Skeletal muscle cell (primary cell): ENCODE results near the gene OR8B8.
"Not testable (repeated sequence)": the region's sequence is repeated elsewhere in the genome, so short reads cannot be mapped to it uniquely, and the experiment has no call there.

Experiments
- DNase-seq: peaks from one replicate; pipeline ENCODE4 v3.0.0-alpha.2; 2010; ENCODE audit warnings: low read depth
- H3K4me3 ChIP-seq: 2 replicates; pipeline ENCODE4 v1.5.1; 2011; ENCODE audit warnings: low read depth, mild to moderate bottlenecking, control low read depth, low read length, moderate library complexity

OR8B8 gene, protein sequence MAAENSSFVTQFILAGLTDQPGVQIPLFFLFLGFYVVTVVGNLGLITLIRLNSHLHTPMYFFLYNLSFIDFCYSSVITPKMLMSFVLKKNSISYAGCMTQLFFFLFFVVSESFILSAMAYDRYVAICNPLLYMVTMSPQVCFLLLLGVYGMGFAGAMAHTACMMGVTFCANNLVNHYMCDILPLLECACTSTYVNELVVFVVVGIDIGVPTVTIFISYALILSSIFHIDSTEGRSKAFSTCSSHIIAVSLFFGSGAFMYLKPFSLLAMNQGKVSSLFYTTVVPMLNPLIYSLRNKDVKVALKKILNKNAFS

DNA sequence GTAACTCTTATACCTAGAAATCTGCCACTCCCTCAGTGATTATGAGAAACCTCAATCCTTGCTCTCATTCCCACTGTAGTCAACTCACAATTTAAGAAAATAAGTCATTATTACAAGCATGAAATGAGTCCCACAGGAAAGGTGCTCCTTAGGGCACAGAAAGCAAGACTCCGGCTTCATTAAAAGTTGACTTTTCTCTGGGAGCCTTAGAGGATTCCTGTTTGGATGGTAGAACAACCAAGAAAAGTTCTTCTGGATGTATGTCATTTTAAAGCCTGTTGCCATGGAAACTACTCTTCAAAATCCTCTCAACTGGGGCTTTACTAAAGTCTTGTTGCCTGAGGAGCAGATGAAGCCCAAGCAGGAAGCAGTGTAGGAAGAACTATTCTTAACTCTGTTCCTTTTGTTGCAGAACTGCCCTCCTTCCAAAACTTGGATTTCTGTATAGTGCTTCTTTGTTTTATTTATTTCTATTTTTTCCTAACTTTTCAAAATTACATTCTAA lies at the start of gene OR8B8:
TSS of gene OR8B8 (minus strand) at position 51 of the 505 bp plus-strand sequence. CDS start 4,611 bp downstream, outside the sequence.
- no peak for DNase-seq
- no peak within 1 kb of the TSS for H3K4me3 ChIP-seq

- no peak overlapping the region for H3K4me3 ChIP-seq
- no peak for DNase-seq
Observed at GRCh38 chr11:124493016-124493655, 47.6 kb upstream of the OR8B8 start.

- DNase-seq: no peak
Observed at GRCh38 chr11:124483422-124483821, 37.9 kb upstream of the OR8B8 start.

GRCh38 chr11:124482362-124483147 lies 37.1 kb upstream of the OR8B8 start:
- H3K4me3 ChIP-seq: no peak overlapping the region
- no peak for DNase-seq

More at GRCh38 chr11:124483422-124483821, 37.9 kb upstream of the OR8B8 start:
- no peak overlapping the region for H3K4me3 ChIP-seq

GRCh38 chr11:124481365-124482323 lies 36.1 kb upstream of the OR8B8 start:
- peak overlapping the region; percentile 38 for H3K4me3 ChIP-seq
- peak; percentile 33 for DNase-seq

DNA sequence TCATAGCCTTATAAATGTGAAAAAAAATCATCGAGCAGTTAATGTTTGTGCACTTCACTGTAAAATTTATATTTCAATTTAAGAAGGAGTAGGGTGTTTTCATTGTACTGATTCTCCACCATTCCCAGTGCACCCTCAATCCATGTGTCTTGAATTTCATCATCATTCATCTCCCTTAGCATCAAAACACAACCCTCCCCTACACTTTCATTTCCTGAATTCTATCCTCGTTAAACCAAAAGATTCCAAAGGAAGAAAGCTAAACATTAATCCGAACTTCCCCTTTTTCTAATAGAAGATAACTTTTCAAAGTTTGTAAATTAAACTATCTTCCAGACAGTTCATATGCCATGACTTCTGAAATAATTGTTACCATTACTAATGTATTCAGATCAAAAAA lies 34.1 kb upstream of the OR8B8 start:
- H3K4me3 ChIP-seq: no peak overlapping the region
- DNase-seq: no peak

- no peak for DNase-seq
- no peak overlapping the region for H3K4me3 ChIP-seq
Observed at GRCh38 chr11:124475265-124475664, 29.8 kb upstream of the OR8B8 start.

- no peak overlapping the region for H3K4me3 ChIP-seq
- DNase-seq: no peak
Observed at GRCh38 chr11:124474779-124475178, 29.3 kb upstream of the OR8B8 start.

- DNase-seq: no peak
- H3K4me3 ChIP-seq: no peak overlapping the region
Observed at GRCh38 chr11:124474079-124474478, 28.6 kb upstream of the OR8B8 start.

- DNase-seq: no peak
- no peak overlapping the region for H3K4me3 ChIP-seq
Observed at GRCh38 chr11:124473476-124473875, 28.0 kb upstream of the OR8B8 start.

GRCh38 chr11:124470561-124471227 lies 25.2 kb upstream of the OR8B8 start:
- H3K4me3 ChIP-seq: no peak overlapping the region
- no peak for DNase-seq

GRCh38 chr11:124467381-124467927 lies 22.0 kb upstream of the OR8B8 start:
- H3K4me3 ChIP-seq: no peak overlapping the region
- no peak for DNase-seq

GRCh38 chr11:124465368-124465767 lies 19.9 kb upstream of the OR8B8 start:
- no peak for DNase-seq
- H3K4me3 ChIP-seq: no peak overlapping the region

DNA sequence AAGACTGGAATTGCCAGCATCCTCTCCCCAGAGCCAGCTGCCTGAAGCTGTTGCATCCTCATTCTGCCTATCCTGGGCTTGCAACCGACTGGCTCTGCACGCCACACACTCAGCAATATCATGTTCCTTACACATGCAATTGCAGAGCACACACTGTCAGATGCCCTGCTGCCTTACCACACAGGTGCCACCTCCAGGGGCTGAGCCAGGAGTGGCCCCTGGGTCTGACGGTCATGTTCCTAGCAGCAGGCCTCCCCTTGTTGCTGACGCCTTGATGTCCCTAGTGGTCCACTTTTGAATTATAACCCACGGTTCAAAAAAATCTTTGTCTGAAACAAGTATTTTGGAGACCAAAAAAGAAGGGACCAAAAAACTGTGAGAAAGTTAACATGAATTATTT lies 18.5 kb upstream of the OR8B8 start:
- DNase-seq: no peak
- no peak overlapping the region for H3K4me3 ChIP-seq

DNA sequence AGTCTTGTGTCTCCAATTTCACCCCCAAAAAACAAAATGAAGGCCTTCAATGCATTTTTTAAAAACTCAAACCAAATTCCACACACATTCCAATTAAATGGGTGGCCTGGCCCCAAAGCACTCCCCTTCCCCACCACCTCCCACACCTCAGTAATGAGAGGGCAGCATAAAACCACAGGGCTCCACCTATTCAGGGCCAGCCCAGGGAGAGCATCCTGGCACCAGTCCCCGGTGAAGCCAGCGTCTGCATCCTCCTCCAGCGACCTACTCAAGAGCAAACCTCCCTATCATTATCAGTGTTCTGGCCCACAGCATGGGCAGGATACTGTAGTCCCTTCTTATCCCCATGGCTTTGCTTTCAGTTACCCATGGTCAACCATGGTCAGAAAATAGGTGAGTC lies 17.8 kb upstream of the OR8B8 start:
- H3K4me3 ChIP-seq: no peak overlapping the region
- no peak for DNase-seq

DNA sequence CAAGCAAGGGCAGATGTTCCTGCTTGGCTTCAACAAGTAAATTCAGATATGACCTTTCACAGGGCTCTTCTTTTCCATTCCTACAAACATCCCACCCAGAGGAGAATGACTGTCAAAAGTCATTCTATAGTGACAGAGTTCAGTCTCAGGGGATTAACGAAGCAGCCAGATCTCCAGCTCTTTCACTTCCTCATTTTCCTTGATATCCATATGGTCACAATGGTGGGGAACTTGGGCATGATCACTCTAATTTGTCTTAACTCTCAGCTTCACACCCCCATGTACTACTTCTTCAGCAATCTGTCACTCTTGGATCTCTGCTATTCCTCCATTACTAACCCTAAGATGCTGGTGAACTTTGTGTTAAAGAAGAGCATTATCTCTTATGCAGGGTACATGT lies 15.0 kb upstream of the OR8B8 start:
- no peak for DNase-seq
- H3K4me3 ChIP-seq: no peak overlapping the region

- DNase-seq, H3K4me3 ChIP-seq: not testable (repeated sequence)
Observed at GRCh38 chr11:124459379-124459778, 13.9 kb upstream of the OR8B8 start.

GRCh38 chr11:124454552-124454951 lies 9.1 kb upstream of the OR8B8 start:
- H3K4me3 ChIP-seq: no peak overlapping the region
- no peak for DNase-seq
